ENCODE data around the gene SLC19A3. TPM values are rescaled to one million over a fixed set of nuclear protein-coding genes. Genes with fewer than 3 reads are reported as not detected.
"Not testable (repeated sequence)": the region's sequence is repeated elsewhere in the genome, so short reads cannot be mapped to it uniquely, and the experiment has no call there.

Gene SLC19A3
- total RNA-seq, 4 donors from 2014 or later, result 0.42 to 1.1 (median 0.56) TPM

GRCh38 chr2:227684258-227684657 is 33.6 kb downstream of the SLC19A3 start:
- intact Hi-C loops (cut with DNase I), result no loop called here
- TF ChIP-seq POLR2A (IDR thresholded peaks at IDR 0.05), result no peak
- TF ChIP-seq, protein P1, sequence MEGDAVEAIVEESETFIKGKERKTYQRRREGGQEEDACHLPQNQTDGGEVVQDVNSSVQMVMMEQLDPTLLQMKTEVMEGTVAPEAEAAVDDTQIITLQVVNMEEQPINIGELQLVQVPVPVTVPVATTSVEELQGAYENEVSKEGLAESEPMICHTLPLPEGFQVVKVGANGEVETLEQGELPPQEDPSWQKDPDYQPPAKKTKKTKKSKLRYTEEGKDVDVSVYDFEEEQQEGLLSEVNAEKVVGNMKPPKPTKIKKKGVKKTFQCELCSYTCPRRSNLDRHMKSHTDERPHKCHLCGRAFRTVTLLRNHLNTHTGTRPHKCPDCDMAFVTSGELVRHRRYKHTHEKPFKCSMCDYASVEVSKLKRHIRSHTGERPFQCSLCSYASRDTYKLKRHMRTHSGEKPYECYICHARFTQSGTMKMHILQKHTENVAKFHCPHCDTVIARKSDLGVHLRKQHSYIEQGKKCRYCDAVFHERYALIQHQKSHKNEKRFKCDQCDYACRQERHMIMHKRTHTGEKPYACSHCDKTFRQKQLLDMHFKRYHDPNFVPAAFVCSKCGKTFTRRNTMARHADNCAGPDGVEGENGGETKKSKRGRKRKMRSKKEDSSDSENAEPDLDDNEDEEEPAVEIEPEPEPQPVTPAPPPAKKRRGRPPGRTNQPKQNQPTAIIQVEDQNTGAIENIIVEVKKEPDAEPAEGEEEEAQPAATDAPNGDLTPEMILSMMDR (IDR thresholded peaks at IDR 0.05), result no peak
- Histone ChIP-seq H3K4me3 (no peak overlapping the region), H3K27ac (no peak overlapping the region), H3K9me3 (no peaks in the 10 kb centered on the region), H3K4me1 (no peaks in the 10 kb centered on the region), H3K27me3 (no peaks in the 10 kb centered on the region), H3K36me3 (no peaks in the 10 kb centered on the region)
- DNase-seq, result no peak
- 55 to 59% methylated on average over 3 to 5 of the region's 5 CpGs for WGBS, 2 donors

- DNase-seq, result no peak
- 76 to 87% methylated on average over 3 of the region's 3 CpGs for WGBS, 2 donors
These were observed 39.9 kb downstream of the SLC19A3 start for GRCh38 chr2:227677928-227678327.

GRCh38 chr2:227674485-227674884 is 43.3 kb downstream of the SLC19A3 start:
- Histone ChIP-seq H3K36me3 (no peaks in the 10 kb centered on the region), H3K4me1 (no peaks in the 10 kb centered on the region), H3K27ac (no peak overlapping the region), H3K27me3 (no peaks in the 10 kb centered on the region), H3K9me3 (no peaks in the 10 kb centered on the region), H3K4me3 (no peak overlapping the region)
- WGBS, 2 donors, result 59 to 68% methylated on average over 5 of the region's 5 CpGs
- no peak for TF ChIP-seq POLR2A (IDR thresholded peaks at IDR 0.05)
- TF ChIP-seq, protein P1 (IDR thresholded peaks at IDR 0.05), result no peak
- no peak for DNase-seq
- intact Hi-C loops (cut with DNase I), result no loop called here

More at GRCh38 chr2:227677928-227678327, 39.9 kb downstream of the SLC19A3 start:
- TF ChIP-seq POLR2A (IDR thresholded peaks at IDR 0.05), result no peak
- TF ChIP-seq, protein P1 (IDR thresholded peaks at IDR 0.05), result no peak
- H3K27ac ChIP-seq, result no peak overlapping the region
- H3K9me3 ChIP-seq, result no peaks in the 10 kb centered on the region
- no peaks in the 10 kb centered on the region for H3K4me1 ChIP-seq
- no peaks in the 10 kb centered on the region for H3K27me3 ChIP-seq
- H3K4me3 ChIP-seq, result no peak overlapping the region
- intact Hi-C loops (cut with DNase I), result no loop called here
- no peaks in the 10 kb centered on the region for H3K36me3 ChIP-seq

- intact Hi-C loops (cut with DNase I); H3K4me3 ChIP-seq; H3K4me1 ChIP-seq; H3K9me3 ChIP-seq; H3K36me3 ChIP-seq; DNase-seq; H3K27me3 ChIP-seq; H3K27ac ChIP-seq: not testable (repeated sequence)
- WGBS, 2 donors, result 79 to 83% methylated on average over 5 of the region's 5 CpGs
These were observed 44.2 kb downstream of the SLC19A3 start for GRCh38 chr2:227673620-227674019.

GRCh38 chr2:227671170-227671905 is 46.5 kb downstream of the SLC19A3 start:
- Histone ChIP-seq H3K9me3 (no peaks in the 10 kb centered on the region), H3K4me3 (no peak overlapping the region), H3K4me1 (no peaks in the 10 kb centered on the region), H3K27ac (no peak overlapping the region), H3K27me3 (no peaks in the 10 kb centered on the region), H3K36me3 (no peaks in the 10 kb centered on the region)
- no peak for DNase-seq
- 39 to 49% methylated on average over 3 of the region's 3 CpGs for WGBS, 2 donors
- TF ChIP-seq POLR2A (IDR thresholded peaks at IDR 0.05), result no peak
- TF ChIP-seq, protein P1 (IDR thresholded peaks at IDR 0.05), result no peak
- intact Hi-C loops (cut with DNase I), result no loop called here

- not testable (repeated sequence) for H3K4me3 ChIP-seq, DNase-seq, H3K27ac ChIP-seq, H3K36me3 ChIP-seq, H3K9me3 ChIP-seq, H3K4me1 ChIP-seq, H3K27me3 ChIP-seq
- 72 to 82% methylated on average over 5 to 9 of the region's 13 CpGs for WGBS, 2 donors
- intact Hi-C loops (cut with DNase I), result loop anchor here (10.0 kb wide), 1 partner anchor 198 kb away; no protein-coding TSS in a partner anchor
These were observed 51.1 kb downstream of the SLC19A3 start, which contains the start of gene SCYGR5 for GRCh38 chr2:227666631-227667170. TSS of gene SCYGR5 (plus strand) at chr2:227666804. CDS start at chr2:227666804, 0 bp downstream.
